ENCODE results near the gene TMC1.

GRCh38 chr9:72827950-72828731 lies 306.7 kb downstream of the TMC1 start:
- TF ChIP-seq CTCF (IDR thresholded peaks at IDR 0.05 in 4 of 5, conservative IDR thresholded peaks at IDR 0.05 in 1 of 5): no peak
- no peak for TF ChIP-seq POLR2A (IDR thresholded peaks at IDR 0.05)
